Measurements from ENCODE around the gene EEF1G. TPM values are rescaled to one million over a fixed set of nuclear protein-coding genes. Genes with fewer than 3 reads are reported as not detected.
"Not testable (repeated sequence)": the region's sequence is repeated elsewhere in the genome, so short reads cannot be mapped to it uniquely, and the experiment has no call there.

EEF1G gene
- total RNA-seq: 1,000 to 10,000 TPM; 1,070 to 1,712 (median 1,374) TPM

- Histone ChIP-seq H3K27me3 (no peaks in the 10 kb centered on the region), H3K9me3 (no peaks in the 10 kb centered on the region), H3K4me1 (peaks cover 0 to 70% (median 21%) of the 10 kb centered on the region in 3 donors), H3K36me3 (peaks cover 0 to 71% of the 10 kb centered on the region in 2 donors), H3K27ac (peak within 1 kb of the TSS; percentile 78 to 94 (median 92)), H3K4me3 (peak within 1 kb of the TSS; percentile 65 to 78)
- TF ChIP-seq EP300 (IDR thresholded peaks at IDR 0.05) (no peak), POLR2A (IDR thresholded peaks at IDR 0.05) (peak; percentile 58 to 77), POLR2AphosphoS5 (IDR thresholded peaks at IDR 0.05) (peak; percentile 64), CTCF (IDR thresholded peaks at IDR 0.05) (peak in 1 of 4 experiments; percentile 8)
- 1% methylated on average over 16 to 24 of the region's 46 CpGs for WGBS, 2 donors (ENCODE audit: low coverage in 1 of 2)
- ATAC-seq: peak; percentile 98
Observed at GRCh38 chr11:62573592-62574362, at the start of gene EEF1G. EEF1G (minus strand) TSS chr11:62573891; CDS start chr11:62573842, 49 bp downstream.

GRCh38 chr11:62622476-62623089 lies 48.9 kb upstream of the EEF1G start:
- Histone ChIP-seq H3K27me3 (no peaks in the 10 kb centered on the region), H3K4me3 (peak overlapping the region; percentile 63 to 73), H3K27ac (peak overlapping the region; percentile 69 to 88 (median 86)), H3K36me3 (peaks cover 0 to 48% of the 10 kb centered on the region in 2 donors), H3K4me1 (peaks cover 0 to 29% (median 11%) of the 10 kb centered on the region in 3 donors), H3K9me3 (no peaks in the 10 kb centered on the region)
- no peak for ATAC-seq
- TF ChIP-seq EP300 (IDR thresholded peaks at IDR 0.05): no peak
- TF ChIP-seq CTCF (IDR thresholded peaks at IDR 0.05): no peak
- no peak for TF ChIP-seq POLR2A (IDR thresholded peaks at IDR 0.05)
- no peak for TF ChIP-seq POLR2AphosphoS5 (IDR thresholded peaks at IDR 0.05)
- WGBS, 2 donors (ENCODE audit: low coverage in 1 of 2): 61 to 88% methylated on average over 3 to 4 of the region's 7 CpGs

- TF ChIP-seq EP300 (IDR thresholded peaks at IDR 0.05) (no peak), CTCF (IDR thresholded peaks at IDR 0.05) (peak in 3 of 4 experiments; percentile 34 to 39 (median 37)), POLR2AphosphoS5 (IDR thresholded peaks at IDR 0.05) (peak; percentile 97), POLR2A (IDR thresholded peaks at IDR 0.05) (peak; percentile 77 to 79)
- Histone ChIP-seq H3K4me1 (peaks cover 0 to 29% (median 11%) of the 10 kb centered on the region in 3 donors), H3K27ac (peak within 1 kb of the TSS; percentile 69 to 88 (median 86)), H3K27me3 (no peaks in the 10 kb centered on the region), H3K9me3 (no peaks in the 10 kb centered on the region), H3K36me3 (peaks cover 0 to 48% of the 10 kb centered on the region in 2 donors), H3K4me3 (peak within 1 kb of the TSS; percentile 63 to 73)
- ATAC-seq: peak; percentile 99
- 0 to 4% methylated on average over 3 to 13 of the region's 77 CpGs for WGBS, 2 donors (ENCODE audit: low coverage in 1 of 2)
Observed at GRCh38 chr11:62621567-62622470, 48.1 kb upstream of the EEF1G start, which contains the start of gene B3GAT3. B3GAT3 (minus strand) TSS chr11:62621986; CDS start chr11:62621947, 39 bp downstream.

GRCh38 chr11:62621027-62621566 lies 47.4 kb upstream of the EEF1G start:
- WGBS, 2 donors (ENCODE audit: low coverage in 1 of 2): 24 to 31% methylated on average over 6 to 8 of the region's 8 CpGs
- no peaks in the 10 kb centered on the region for H3K9me3 ChIP-seq
- H3K4me3 ChIP-seq: peak overlapping the region; percentile 63 to 73
- peaks cover 0 to 29% (median 11%) of the 10 kb centered on the region in 3 donors for H3K4me1 ChIP-seq
- TF ChIP-seq POLR2A (IDR thresholded peaks at IDR 0.05): no peak
- no peak for TF ChIP-seq EP300 (IDR thresholded peaks at IDR 0.05)
- TF ChIP-seq POLR2AphosphoS5 (IDR thresholded peaks at IDR 0.05): no peak
- no peak for TF ChIP-seq CTCF (IDR thresholded peaks at IDR 0.05)
- peak overlapping the region; percentile 58 to 88 (median 86) for H3K27ac ChIP-seq
- peaks cover 0 to 48% of the 10 kb centered on the region in 2 donors for H3K36me3 ChIP-seq
- no peak for ATAC-seq
- H3K27me3 ChIP-seq: no peaks in the 10 kb centered on the region

GRCh38 chr11:62616957-62617356 lies 43.3 kb upstream of the EEF1G start:
- H3K27ac ChIP-seq, H3K27me3 ChIP-seq, H3K9me3 ChIP-seq, H3K4me3 ChIP-seq, ATAC-seq: not testable (repeated sequence)
- WGBS, 2 donors (ENCODE audit: low coverage in 1 of 2): 92 to 100% methylated on average over 1 to 6 of the region's 14 CpGs
- H3K36me3 ChIP-seq: peaks cover 0 to 48% of the 10 kb centered on the region in 2 donors
- peaks cover 0 to 37% (median 14%) of the 10 kb centered on the region in 3 donors for H3K4me1 ChIP-seq
